ENCODE measurements around the gene PTCH1.

The PTCH1 gene

GRCh38 chr9:95512709-95513095 is 4.1 kb downstream of the PTCH1 start:
- no peak for DNase-seq (ENCODE audit: low read depth in 2 of 2, low spot score in 1 of 2)

GRCh38 chr9:95511952-95512708 is 4.6 kb downstream of the PTCH1 start:
- DNase-seq (ENCODE audit: low read depth in 2 of 2, low spot score in 1 of 2), result no peak

- no peak for DNase-seq (ENCODE audit: low read depth in 2 of 2, low spot score in 1 of 2)
Measured at GRCh38 chr9:95511616-95511931, 5.2 kb downstream of the PTCH1 start.

- peak; percentile 53 to 68 for DNase-seq (ENCODE audit: low read depth in 2 of 2, low spot score in 1 of 2)
Measured at GRCh38 chr9:95510709-95511615, 5.8 kb downstream of the PTCH1 start.

- no peak for DNase-seq (ENCODE audit: low read depth in 2 of 2, low spot score in 1 of 2)
Measured at GRCh38 chr9:95509851-95510708, 6.7 kb downstream of the PTCH1 start.

GRCh38 chr9:95508968-95509850 is 7.6 kb downstream of the PTCH1 start:
- no peak for DNase-seq (ENCODE audit: low read depth in 2 of 2, low spot score in 1 of 2)

- DNase-seq (ENCODE audit: low read depth in 2 of 2, low spot score in 1 of 2), result no peak
Measured at GRCh38 chr9:95508242-95508967, 8.4 kb downstream of the PTCH1 start.

GRCh38 chr9:95507464-95508241 is 9.1 kb downstream of the PTCH1 start:
- DNase-seq (ENCODE audit: low read depth in 2 of 2, low spot score in 1 of 2), result no peak

- no peak for DNase-seq (ENCODE audit: low read depth in 2 of 2, low spot score in 1 of 2)
Measured at GRCh38 chr9:95506678-95507463, 9.9 kb downstream of the PTCH1 start.

GRCh38 chr9:95506428-95506677 is 10.4 kb downstream of the PTCH1 start:
- DNase-seq (ENCODE audit: low read depth in 2 of 2, low spot score in 1 of 2), result no peak

GRCh38 chr9:95505717-95506427 is 10.9 kb downstream of the PTCH1 start:
- DNase-seq (ENCODE audit: low read depth in 2 of 2, low spot score in 1 of 2), result no peak

GRCh38 chr9:95505072-95505716 is 11.6 kb downstream of the PTCH1 start:
- DNase-seq (ENCODE audit: low read depth in 2 of 2, low spot score in 1 of 2), result no peak

GRCh38 chr9:95504053-95504963 is 12.5 kb downstream of the PTCH1 start:
- no peak for DNase-seq (ENCODE audit: low read depth in 2 of 2, low spot score in 1 of 2)

GRCh38 chr9:95503369-95503768 is 13.4 kb downstream of the PTCH1 start:
- DNase-seq (ENCODE audit: low read depth in 2 of 2, low spot score in 1 of 2), result no peak

GRCh38 chr9:95502248-95502647 is 14.5 kb downstream of the PTCH1 start:
- DNase-seq (ENCODE audit: low read depth in 2 of 2, low spot score in 1 of 2), result no peak

- no peak for DNase-seq (ENCODE audit: low read depth in 2 of 2, low spot score in 1 of 2)
Measured at GRCh38 chr9:95499847-95500246, 16.9 kb downstream of the PTCH1 start.

Data from stimulated activated CD8-positive, alpha-beta memory T cell treated with anti-CD3 and anti-CD28 coated beads, Interleukin-4, amount 100 ng/mL, for 4 hours (primary cell).